ENCODE data around the gene TNFRSF25. TPM values are rescaled to one million over a fixed set of nuclear protein-coding genes. Genes with fewer than 3 reads are reported as not detected.

Gene TNFRSF25
- total RNA-seq, 2 experiments from 2014 or later: 82.4 to 87.0 TPM

DNA sequence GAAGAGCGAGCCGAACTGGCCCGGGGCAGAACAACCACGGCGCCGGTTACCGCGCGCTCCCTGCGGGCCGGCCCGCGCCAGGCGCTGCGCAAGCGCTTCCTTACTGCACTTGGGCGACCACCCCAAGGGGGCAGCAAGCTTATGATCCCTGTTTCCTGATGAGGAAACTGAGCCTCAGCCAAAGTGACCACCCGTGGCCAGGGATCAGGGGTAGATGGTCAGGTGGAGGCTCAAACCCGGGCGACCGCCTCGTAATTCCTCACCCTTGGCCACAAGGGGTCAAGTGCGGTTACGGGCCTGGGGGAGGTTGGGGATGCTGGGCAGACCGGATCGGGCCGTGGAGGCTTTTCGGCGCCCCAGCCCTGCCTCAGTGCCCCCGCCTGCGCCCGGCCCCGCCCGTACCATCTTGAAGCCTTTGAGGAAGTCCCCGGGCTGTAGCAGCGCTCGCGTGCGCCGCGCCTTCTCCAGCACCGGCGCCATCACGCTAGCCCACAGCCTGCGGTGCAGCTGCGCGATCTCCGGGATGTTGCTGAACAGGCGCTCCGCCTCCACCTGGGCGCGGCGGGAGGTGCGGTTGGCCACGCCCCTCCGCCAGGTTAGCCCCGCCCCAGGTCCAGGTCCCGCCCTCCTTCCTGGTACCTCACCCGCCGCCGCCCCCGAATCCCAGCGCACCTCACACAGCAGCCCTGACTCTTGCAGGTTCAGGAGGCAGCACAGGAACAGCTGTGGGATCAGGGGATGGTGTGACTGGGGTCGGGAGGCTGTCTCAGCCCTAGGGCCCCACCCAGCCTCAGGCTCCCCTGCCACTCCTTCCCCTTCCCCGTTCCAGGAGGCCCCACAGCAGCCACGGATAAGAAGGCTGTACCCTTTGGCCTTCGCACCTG lies 5.4 kb upstream of the TNFRSF25 start:
- CTCF ChIA-PET: interaction anchor here (0.6 to 1.9 kb wide), 4 partner anchors 16 to 176 kb away, joined by 3 to 5 read pairs (median 4); no protein-coding TSS in a partner anchor
- Mint-ChIP-seq H3K27ac (no peak overlapping the region), H3K27me3 (ENCODE audit: low read depth) (no peaks in the 10 kb centered on the region), H3K4me3 (no peak overlapping the region), H3K9me3 (no peaks in the 10 kb centered on the region), H3K36me3 (ENCODE audit: low read depth) (no peaks in the 10 kb centered on the region), H3K4me1 (ENCODE audit: low read depth) (peaks cover 6% of the 10 kb centered on the region)
- no peak for DNase-seq
- intact Hi-C loops (cut with micrococcal nuclease): no loop called here

DNA sequence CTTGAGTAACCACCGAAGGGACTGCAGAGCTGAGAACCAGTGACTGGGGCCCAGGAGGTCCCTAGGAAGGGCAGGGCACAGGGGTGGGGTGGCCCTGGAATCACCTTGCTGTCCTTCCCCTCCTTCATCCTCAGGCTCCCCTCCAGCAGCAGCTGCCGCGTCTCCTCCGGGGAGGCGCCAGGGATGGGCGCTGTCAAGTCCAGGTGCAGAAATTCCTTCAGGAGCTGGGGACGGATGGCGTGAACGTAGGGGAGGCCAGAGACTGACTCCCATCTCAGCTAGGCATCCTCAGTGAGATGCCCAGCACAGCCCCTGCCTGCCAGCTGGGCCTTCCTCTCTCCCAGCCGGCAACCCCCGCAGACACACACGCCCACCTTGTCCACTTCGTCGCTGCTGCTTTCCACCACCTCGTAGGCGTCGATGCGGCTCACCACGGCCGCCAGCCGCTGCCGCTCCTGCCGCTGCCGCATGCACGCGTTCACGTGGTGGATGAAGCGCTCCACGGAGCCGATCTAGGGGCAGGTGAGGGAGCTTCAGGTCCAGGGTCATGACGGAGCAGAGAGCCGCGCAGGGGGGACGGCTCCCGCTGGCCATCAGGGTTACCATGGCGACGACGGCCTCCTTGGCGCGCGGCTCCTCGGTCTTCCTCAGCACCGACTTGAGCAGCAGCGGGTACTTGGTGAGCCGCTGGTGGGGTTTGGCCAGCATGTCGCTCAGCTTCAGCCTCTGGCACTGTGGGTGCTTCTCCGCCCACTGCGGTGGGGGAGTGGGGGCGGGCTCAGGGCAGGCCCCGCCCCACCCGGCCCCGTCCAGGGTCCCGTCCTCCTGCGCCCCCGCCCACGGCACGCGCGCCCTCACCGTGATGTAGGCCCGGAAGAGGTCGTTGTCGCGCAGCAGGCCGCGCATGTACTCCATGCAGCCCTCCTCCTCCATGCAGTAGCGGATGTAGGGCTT lies 4.4 kb upstream of the TNFRSF25 start:
- DNase-seq: no peak
- intact Hi-C loops (cut with micrococcal nuclease): no loop called here
- Mint-ChIP-seq H3K36me3 (ENCODE audit: low read depth) (no peaks in the 10 kb centered on the region), H3K27ac (no peak overlapping the region), H3K27me3 (ENCODE audit: low read depth) (no peaks in the 10 kb centered on the region), H3K9me3 (no peaks in the 10 kb centered on the region), H3K4me1 (ENCODE audit: low read depth) (peaks cover 5% of the 10 kb centered on the region), H3K4me3 (no peak overlapping the region)
- CTCF ChIA-PET: no interaction called here

GRCh38 chr1:6468729-6469461 lies 2.9 kb upstream of the TNFRSF25 start:
- DNase-seq: no peak
- no peaks in the 10 kb centered on the region for H3K9me3 Mint-ChIP-seq
- no peaks in the 10 kb centered on the region for H3K27me3 Mint-ChIP-seq (ENCODE audit: low read depth)
- peaks cover 7% of the 10 kb centered on the region for H3K36me3 Mint-ChIP-seq (ENCODE audit: low read depth)
- CTCF ChIA-PET: interaction anchor here (0.8 to 1.2 kb wide), 3 partner anchors 17 to 32 kb away, joined by 3 to 4 read pairs (median 3); no protein-coding TSS in a partner anchor
- no peak overlapping the region for H3K4me3 Mint-ChIP-seq
- H3K4me1 Mint-ChIP-seq (ENCODE audit: low read depth): peaks cover 13% of the 10 kb centered on the region
- H3K27ac Mint-ChIP-seq: no peak overlapping the region
- intact Hi-C loops (cut with micrococcal nuclease): no loop called here

- intact Hi-C loops (cut with micrococcal nuclease): no loop called here
- H3K27ac Mint-ChIP-seq: no peak overlapping the region
- H3K4me1 Mint-ChIP-seq (ENCODE audit: low read depth): peaks cover 20% of the 10 kb centered on the region
- H3K9me3 Mint-ChIP-seq: no peaks in the 10 kb centered on the region
- no peak overlapping the region for H3K4me3 Mint-ChIP-seq
- peaks cover 11% of the 10 kb centered on the region for H3K36me3 Mint-ChIP-seq (ENCODE audit: low read depth)
- DNase-seq: no peak
- CTCF ChIA-PET: interaction anchor here (0.8 to 1.4 kb wide), 5 partner anchors 18 to 229 kb away, joined by 3 to 5 read pairs (median 3); no protein-coding TSS in a partner anchor
- H3K27me3 Mint-ChIP-seq (ENCODE audit: low read depth): no peaks in the 10 kb centered on the region
Measured at GRCh38 chr1:6467744-6468688, 2.0 kb upstream of the TNFRSF25 start.

DNA sequence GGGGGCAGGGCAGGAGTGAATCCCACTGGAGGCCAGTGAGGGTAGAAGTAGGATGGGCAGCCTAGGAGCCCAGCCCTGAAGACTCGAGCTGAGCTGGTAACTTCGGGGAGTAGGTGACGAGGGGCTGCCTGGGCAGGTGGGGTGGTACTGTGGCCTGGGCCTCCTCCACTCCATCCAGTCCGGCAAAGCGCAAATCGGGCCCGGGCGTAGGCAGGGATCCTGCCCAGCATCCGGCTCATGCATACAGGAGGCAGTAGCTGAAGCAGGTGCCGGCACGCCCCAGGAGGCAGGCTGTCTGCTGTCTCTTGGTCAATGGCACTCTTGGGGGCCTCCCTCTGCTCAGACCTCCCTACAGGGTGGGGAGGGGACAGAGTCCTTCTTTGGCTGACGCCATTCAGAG lies 1.3 kb upstream of the TNFRSF25 start:
- H3K27ac Mint-ChIP-seq: no peak overlapping the region
- DNase-seq: no peak
- H3K4me3 Mint-ChIP-seq: no peak overlapping the region
- peaks cover 19% of the 10 kb centered on the region for H3K36me3 Mint-ChIP-seq (ENCODE audit: low read depth)
- intact Hi-C loops (cut with micrococcal nuclease): no loop called here
- CTCF ChIA-PET: interaction anchor here (0.9 to 1.8 kb wide), 4 partner anchors 19 to 229 kb away, joined by 3 to 6 read pairs (median 4); no protein-coding TSS in a partner anchor
- H3K4me1 Mint-ChIP-seq (ENCODE audit: low read depth): peaks cover 28% of the 10 kb centered on the region
- H3K9me3 Mint-ChIP-seq: no peaks in the 10 kb centered on the region
- H3K27me3 Mint-ChIP-seq (ENCODE audit: low read depth): no peaks in the 10 kb centered on the region

DNA sequence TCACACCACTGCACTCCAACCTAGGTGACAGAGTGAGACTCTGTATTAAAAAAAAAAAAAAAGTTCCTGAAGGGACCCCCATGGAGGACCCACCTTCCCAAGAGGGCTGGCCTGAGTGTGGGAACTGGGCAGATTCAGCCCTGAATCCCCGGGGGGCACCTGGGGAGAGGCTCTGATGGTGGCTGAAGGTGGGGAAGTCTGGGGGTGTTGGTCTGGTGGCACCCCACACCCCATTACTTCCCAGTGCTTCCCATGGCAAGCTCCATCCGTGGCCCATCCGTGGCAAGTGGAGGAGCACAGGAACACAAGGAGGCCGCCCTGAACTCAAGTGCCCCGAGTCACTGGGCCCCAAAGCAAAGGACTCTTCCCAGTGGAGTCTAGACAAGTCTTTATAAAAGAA lies 778 bp upstream of the TNFRSF25 start:
- Mint-ChIP-seq H3K4me3 (peak overlapping the region; percentile 92), H3K36me3 (ENCODE audit: low read depth) (peaks cover 21% of the 10 kb centered on the region), H3K27me3 (ENCODE audit: low read depth) (no peaks in the 10 kb centered on the region), H3K27ac (peak overlapping the region; percentile 87), H3K9me3 (no peaks in the 10 kb centered on the region), H3K4me1 (ENCODE audit: low read depth) (peaks cover 32% of the 10 kb centered on the region)
- no peak for DNase-seq
- CTCF ChIA-PET: interaction anchor here (0.7 to 1.8 kb wide), 4 partner anchors 19 to 228 kb away, joined by 3 to 6 read pairs (median 3); no protein-coding TSS in a partner anchor
- intact Hi-C loops (cut with micrococcal nuclease): no loop called here

DNA sequence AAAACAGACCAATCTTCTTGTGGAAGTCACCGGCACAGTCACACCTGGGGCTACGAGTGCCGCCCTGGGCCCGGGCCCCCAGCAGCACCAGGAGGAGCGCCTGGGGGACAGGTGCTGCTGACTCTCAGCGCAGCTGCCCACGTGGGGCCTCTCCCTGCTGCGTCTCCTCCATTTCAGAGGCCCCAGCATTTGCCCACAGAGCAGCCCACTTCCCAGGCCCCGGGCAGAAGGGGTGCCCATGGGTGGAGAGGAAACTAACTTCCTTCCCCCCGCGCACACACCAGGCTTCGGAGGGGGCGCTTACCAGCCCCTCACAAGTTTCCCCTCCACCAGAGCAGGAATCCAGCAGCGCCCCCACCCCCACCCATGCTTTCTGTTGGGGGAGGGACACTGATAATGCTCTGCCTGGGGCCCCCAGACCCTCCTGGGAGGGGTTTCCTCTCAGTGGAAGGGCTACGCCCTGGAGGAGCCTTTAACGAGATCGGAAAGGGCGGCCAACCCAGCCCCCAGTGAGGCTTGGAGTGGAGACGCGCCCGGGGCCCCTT lies 440 bp downstream of the TNFRSF25 start:
- DNase-seq: peak; percentile 61
- CTCF ChIA-PET: interaction anchor here (1.2 to 1.8 kb wide), 3 partner anchors 13 to 24 kb away, joined by 3 to 6 read pairs (median 3); no protein-coding TSS in a partner anchor
- H3K9me3 Mint-ChIP-seq: no peaks in the 10 kb centered on the region
- peak overlapping the region; percentile 92 for H3K4me3 Mint-ChIP-seq
- H3K27me3 Mint-ChIP-seq (ENCODE audit: low read depth): no peaks in the 10 kb centered on the region
- intact Hi-C loops (cut with micrococcal nuclease): loop anchor here (2.0 kb wide), 2 partner anchors 73 to 473 kb away; partner anchors contain the start of genes ACOT7 and NPHP4
- peaks cover 27% of the 10 kb centered on the region for H3K36me3 Mint-ChIP-seq (ENCODE audit: low read depth)
- peaks cover 43% of the 10 kb centered on the region for H3K4me1 Mint-ChIP-seq (ENCODE audit: low read depth)
- H3K27ac Mint-ChIP-seq: peak overlapping the region; percentile 87

DNA sequence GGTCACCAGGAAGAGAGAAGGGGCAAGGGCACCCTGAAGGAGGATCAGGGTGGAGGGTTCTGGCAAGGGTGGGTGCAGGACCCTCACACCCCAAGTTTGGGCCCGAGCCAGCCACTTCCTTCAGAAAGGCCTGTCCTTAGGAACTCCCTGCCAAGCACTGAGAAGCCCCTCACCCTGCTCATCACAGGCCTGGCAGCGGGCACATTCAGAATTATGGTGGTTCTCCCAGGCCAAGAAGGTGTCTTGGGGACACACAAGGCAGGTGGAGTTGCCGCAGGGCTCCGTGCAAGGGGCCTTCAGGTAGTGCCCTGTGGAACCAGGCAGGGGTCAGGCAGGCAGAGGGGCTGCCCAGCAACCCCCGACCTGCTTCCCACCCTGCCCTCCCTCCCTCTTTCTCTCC lies 1.1 kb downstream of the TNFRSF25 start:
- intact Hi-C loops (cut with micrococcal nuclease): loop anchor here (1.0 to 2.0 kb wide), 3 partner anchors 20 to 472 kb away; partner anchors contain the start of genes ACOT7 and NPHP4

DNA sequence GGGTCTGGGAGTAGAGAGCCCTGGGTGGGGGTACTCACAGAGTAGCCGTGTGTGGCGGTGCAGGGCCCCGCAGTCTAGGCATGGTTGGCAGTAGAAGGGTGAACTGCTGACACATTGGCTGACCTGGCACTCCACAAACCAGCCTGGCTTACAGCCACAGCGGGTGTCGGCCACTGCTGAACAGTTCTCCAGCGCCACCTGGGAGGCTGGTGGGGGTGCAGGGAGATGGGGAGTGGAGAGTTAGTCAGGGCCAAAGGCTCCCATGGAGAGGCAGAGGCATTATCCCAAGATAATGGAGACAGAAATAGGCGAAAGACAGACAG lies 1.5 kb downstream of the TNFRSF25 start:
- Mint-ChIP-seq H3K4me3 (peak overlapping the region; percentile 92), H3K4me1 (ENCODE audit: low read depth) (peaks cover 51% of the 10 kb centered on the region), H3K27me3 (ENCODE audit: low read depth) (no peaks in the 10 kb centered on the region), H3K9me3 (no peaks in the 10 kb centered on the region), H3K27ac (peak overlapping the region; percentile 87), H3K36me3 (ENCODE audit: low read depth) (peaks cover 27% of the 10 kb centered on the region)
- CTCF ChIA-PET: interaction anchor here (1.0 to 2.8 kb wide), 5 partner anchors 8 to 39 kb away, joined by 3 to 18 read pairs (median 4); no protein-coding TSS in a partner anchor
- intact Hi-C loops (cut with micrococcal nuclease): loop anchor here (1.0 to 2.0 kb wide), 3 partner anchors 19 to 472 kb away; partner anchors contain the start of genes ACOT7 and NPHP4
- DNase-seq: peak; percentile 85

More for the DNA sequence above, 1.1 kb downstream of the TNFRSF25 start:
- Mint-ChIP-seq H3K4me3 (peak overlapping the region; percentile 92), H3K27ac (peak overlapping the region; percentile 87), H3K4me1 (ENCODE audit: low read depth) (peaks cover 48% of the 10 kb centered on the region), H3K9me3 (no peaks in the 10 kb centered on the region), H3K36me3 (ENCODE audit: low read depth) (peaks cover 27% of the 10 kb centered on the region), H3K27me3 (ENCODE audit: low read depth) (no peaks in the 10 kb centered on the region)
- CTCF ChIA-PET: interaction anchor here (1.2 to 2.8 kb wide), 4 partner anchors 8 to 25 kb away, joined by 3 to 18 read pairs (median 4); no protein-coding TSS in a partner anchor
- no peak for DNase-seq

DNA sequence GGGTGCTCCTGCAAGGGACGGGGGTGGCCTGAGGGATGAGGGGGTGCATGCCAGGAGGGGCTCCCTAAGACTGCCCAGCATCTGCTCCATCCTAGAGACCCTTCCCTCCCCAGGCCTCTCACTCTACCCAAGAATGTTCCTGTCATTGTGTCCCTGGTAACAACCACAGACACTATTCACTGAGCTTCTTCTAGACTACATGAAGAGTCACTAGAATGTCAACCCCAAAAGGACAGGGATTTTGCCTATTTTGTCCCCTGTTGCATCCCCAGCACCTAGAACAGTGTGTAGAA lies 2.9 kb downstream of the TNFRSF25 start:
- DNase-seq: no peak
- intact Hi-C loops (cut with micrococcal nuclease): no loop called here
- H3K4me3 Mint-ChIP-seq: no peak overlapping the region
- peaks cover 27% of the 10 kb centered on the region for H3K36me3 Mint-ChIP-seq (ENCODE audit: low read depth)
- CTCF ChIA-PET: interaction anchor here (0.8 to 2.8 kb wide), 7 partner anchors 8 to 216 kb away, joined by 3 to 18 read pairs (median 4); no protein-coding TSS in a partner anchor
- no peaks in the 10 kb centered on the region for H3K9me3 Mint-ChIP-seq
- H3K27ac Mint-ChIP-seq: peak overlapping the region; percentile 79
- H3K4me1 Mint-ChIP-seq (ENCODE audit: low read depth): peaks cover 53% of the 10 kb centered on the region
- no peaks in the 10 kb centered on the region for H3K27me3 Mint-ChIP-seq (ENCODE audit: low read depth)

Data from activated naive CD4-positive, alpha-beta T cell treated with anti-CD3 and anti-CD28 coated beads for 36 hours (primary cell).